Activated CD4-positive, CD25-positive, alpha-beta regulatory T cell (primary cell): Measurements from ENCODE around the gene DNAJA4.
"Not testable (repeated sequence)": the region's sequence is repeated elsewhere in the genome, so short reads cannot be mapped to it uniquely, and the experiment has no call there.

ENCODE experiments used
- DNase-seq, 4 experiments: peaks; one replicate each; lab custom pipeline; 2025; lab: John Stamatoyannopoulos, UW

Gene DNAJA4

GRCh38 chr15:78244101-78244500, 20.3 kb upstream of the DNAJA4 start:
- no peak for DNase-seq

GRCh38 chr15:78244893-78245292, 19.5 kb upstream of the DNAJA4 start:
- DNase-seq: no peak

GRCh38 chr15:78245392-78245791, 19.0 kb upstream of the DNAJA4 start:
- not testable (repeated sequence) for DNase-seq

- not testable (repeated sequence) for DNase-seq
Observed at GRCh38 chr15:78245976-78246620, 18.3 kb upstream of the DNAJA4 start.

- DNase-seq: no peak
Observed at GRCh38 chr15:78247911-78248310, 16.5 kb upstream of the DNAJA4 start.

- DNase-seq: no peak
Observed at GRCh38 chr15:78249131-78249530, 15.2 kb upstream of the DNAJA4 start.

- no peak for DNase-seq
Observed at GRCh38 chr15:78251136-78251535, 13.2 kb upstream of the DNAJA4 start.

- DNase-seq: no peak
Observed at GRCh38 chr15:78255421-78256043, 8.8 kb upstream of the DNAJA4 start.

GRCh38 chr15:78256044-78256437, 8.3 kb upstream of the DNAJA4 start:
- DNase-seq: no peak

GRCh38 chr15:78257681-78258080, 6.7 kb upstream of the DNAJA4 start:
- DNase-seq: no peak

- DNase-seq: no peak
Observed at GRCh38 chr15:78259232-78259631, 5.1 kb upstream of the DNAJA4 start.

GRCh38 chr15:78260489-78260888, 3.9 kb upstream of the DNAJA4 start:
- no peak for DNase-seq

- DNase-seq: no peak
Observed at GRCh38 chr15:78261062-78261461, 3.3 kb upstream of the DNAJA4 start.

GRCh38 chr15:78263351-78263781, 996 bp upstream of the DNAJA4 start:
- DNase-seq: no peak

GRCh38 chr15:78263907-78264303, 457 bp upstream of the DNAJA4 start:
- DNase-seq: no peak

GRCh38 chr15:78265137-78265460, 737 bp downstream of the DNAJA4 start:
- DNase-seq: no peak

GRCh38 chr15:78265752-78266224, 1.4 kb downstream of the DNAJA4 start:
- no peak for DNase-seq

GRCh38 chr15:78266229-78266628, 1.9 kb downstream of the DNAJA4 start:
- DNase-seq: no peak

GRCh38 chr15:78266806-78267205, 2.4 kb downstream of the DNAJA4 start:
- DNase-seq: no peak

GRCh38 chr15:78272316-78272715, 8.0 kb downstream of the DNAJA4 start:
- no peak for DNase-seq

- DNase-seq: no peak
Observed at GRCh38 chr15:78272776-78273175, 8.4 kb downstream of the DNAJA4 start.

- no peak for DNase-seq
Observed at GRCh38 chr15:78274994-78275393, 10.6 kb downstream of the DNAJA4 start.

- no peak for DNase-seq
Observed at GRCh38 chr15:78276064-78276943, 11.9 kb downstream of the DNAJA4 start.
